Suprapubic skin (tissue), 4 donors: ENCODE results near the gene CHST15. TPM values are rescaled to one million over a fixed set of nuclear protein-coding genes. Genes with fewer than 3 reads are reported as not detected.

Experiments
- DNase-seq, 2 donors: peaks; one replicate each; pipeline ENCODE4 v3.0.0-alpha.2; 2019; ENCODE audit warnings: low spot score in 2 of 2
- H3K27ac ChIP-seq: fragments of 200-600 bp; sonication (generic); one replicate; pipeline ENCODE4 v1.5.1; 2019
- H3K27me3 ChIP-seq: fragments of 200-600 bp; sonication (generic); one replicate; pipeline ENCODE4 v1.5.1; 2019
- H3K36me3 ChIP-seq: fragments of 200-600 bp; sonication (generic); one replicate; pipeline ENCODE4 v1.5.1; 2019
- H3K4me1 ChIP-seq: fragments of 200-600 bp; sonication (generic); one replicate; pipeline ENCODE4 v1.5.1; 2019
- H3K4me3 ChIP-seq: fragments of 200-600 bp; sonication (generic); one replicate; pipeline ENCODE4 v1.5.1; 2019; ENCODE audit warnings: mild to moderate bottlenecking
- H3K9me3 ChIP-seq: fragments of 200-600 bp; sonication (generic); one replicate; pipeline ENCODE4 v1.5.1; 2019
- CTCF ChIP-seq, 2 donors: fragments of 200-600 bp in 1 of 2; fragments of 450-650 bp in 1 of 2; sonication (generic) in 1 of 2; IDR thresholded peaks; one replicate each; pipeline ENCODE4 v1.5.1; 2016 to 2019; ENCODE audit warnings: antibody characterized with exemption in 2 of 2, mild to moderate bottlenecking in 1 of 2, moderate library complexity in 1 of 2
- EP300 ChIP-seq: sonication (generic); formaldehyde crosslinking; IDR thresholded peaks from one replicate; pipeline ENCODE4 v1.6.1; 2017; ENCODE audit warnings: antibody characterized with exemption
- POLR2A ChIP-seq, 2 donors: fragments of 450-650 bp; IDR thresholded peaks; one replicate each; pipeline ENCODE4 v1.6.1; 2017; ENCODE audit warnings: antibody characterized with exemption in 2 of 2, mild to moderate bottlenecking in 2 of 2, moderate library complexity in 2 of 2
- POLR2AphosphoS5 ChIP-seq, 3 donors: sonication (generic); formaldehyde crosslinking; IDR thresholded peaks; one replicate each; pipeline ENCODE4 v1.6.1; 2017; ENCODE audit warnings: antibody characterized with exemption in 3 of 3
- WGBS: methylation state at CpG from one replicate; pipeline ENCODE4 v1.1.5; 2018; 5-methylcytosine and 5-hydroxymethylcytosine counted together
- total RNA-seq, 4 donors: library from RNA; depleted of rRNA; stranded (reverse); fragments of >200 nt; gene quantifications; one replicate each; pipeline ENCODE4 v1.1.0, GENCODE V29; 2016

CHST15 gene
- total RNA-seq, 4 donors from 2014 or later, result 20.6 to 59.1 (median 22.8) TPM

- 95% methylated on average over 8 of the region's 8 CpGs for WGBS
- peaks cover 30% of the 10 kb centered on the region for H3K36me3 ChIP-seq
- no peaks in the 10 kb centered on the region for H3K9me3 ChIP-seq
- H3K4me1 ChIP-seq, result peaks cover 3% of the 10 kb centered on the region
- no peak for TF ChIP-seq POLR2A (IDR thresholded peaks at IDR 0.05)
- no peak for TF ChIP-seq CTCF (IDR thresholded peaks at IDR 0.05)
- TF ChIP-seq POLR2AphosphoS5 (IDR thresholded peaks at IDR 0.05), result no peak
- no peak for TF ChIP-seq EP300
- H3K4me3 ChIP-seq, result no peak overlapping the region
- H3K27ac ChIP-seq, result no peak overlapping the region
- peak; percentile 35 to 53 for DNase-seq
- H3K27me3 ChIP-seq, result no peaks in the 10 kb centered on the region
Observed at GRCh38 chr10:124007773-124008145, 85.6 kb downstream of the CHST15 start.

- 94% methylated on average over 16 of the region's 16 CpGs for WGBS
- Histone ChIP-seq H3K36me3 (peaks cover 30% of the 10 kb centered on the region), H3K4me3 (no peak overlapping the region), H3K4me1 (peaks cover 3% of the 10 kb centered on the region), H3K9me3 (no peaks in the 10 kb centered on the region), H3K27me3 (no peaks in the 10 kb centered on the region), H3K27ac (no peak overlapping the region)
- no peak for TF ChIP-seq POLR2A (IDR thresholded peaks at IDR 0.05)
- TF ChIP-seq CTCF (IDR thresholded peaks at IDR 0.05), result no peak
- no peak for TF ChIP-seq POLR2AphosphoS5 (IDR thresholded peaks at IDR 0.05)
- TF ChIP-seq EP300, result no peak
- peak; percentile 28 to 41 for DNase-seq
Observed at GRCh38 chr10:124007102-124007772, 86.2 kb downstream of the CHST15 start.

GRCh38 chr10:124006526-124006925 is 86.9 kb downstream of the CHST15 start:
- H3K4me3 ChIP-seq, result no peak overlapping the region
- no peak overlapping the region for H3K27ac ChIP-seq
- no peaks in the 10 kb centered on the region for H3K9me3 ChIP-seq
- WGBS, result 87% methylated on average over 6 of the region's 7 CpGs
- peaks cover 26% of the 10 kb centered on the region for H3K36me3 ChIP-seq
- peaks cover 3% of the 10 kb centered on the region for H3K4me1 ChIP-seq
- peak; percentile 41 to 45 for DNase-seq
- H3K27me3 ChIP-seq, result no peaks in the 10 kb centered on the region
- no peak for TF ChIP-seq POLR2AphosphoS5 (IDR thresholded peaks at IDR 0.05)
- no peak for TF ChIP-seq CTCF (IDR thresholded peaks at IDR 0.05)
- TF ChIP-seq POLR2A (IDR thresholded peaks at IDR 0.05), result no peak
- no peak for TF ChIP-seq EP300

GRCh38 chr10:124005991-124006392 is 87.4 kb downstream of the CHST15 start:
- TF ChIP-seq EP300, result no peak
- TF ChIP-seq POLR2AphosphoS5 (IDR thresholded peaks at IDR 0.05), result no peak
- TF ChIP-seq CTCF (IDR thresholded peaks at IDR 0.05), result no peak
- no peak for TF ChIP-seq POLR2A (IDR thresholded peaks at IDR 0.05)
- 45% methylated on average over 12 of the region's 12 CpGs for WGBS
- H3K4me3 ChIP-seq, result no peak overlapping the region
- peaks cover 23% of the 10 kb centered on the region for H3K36me3 ChIP-seq
- DNase-seq, result peak; percentile 32 to 70
- H3K27ac ChIP-seq, result no peak overlapping the region
- no peaks in the 10 kb centered on the region for H3K9me3 ChIP-seq
- peaks cover 3% of the 10 kb centered on the region for H3K4me1 ChIP-seq
- no peaks in the 10 kb centered on the region for H3K27me3 ChIP-seq

GRCh38 chr10:124005091-124005490 is 88.3 kb downstream of the CHST15 start:
- Histone ChIP-seq H3K4me3 (no peak overlapping the region), H3K27ac (no peak overlapping the region), H3K9me3 (no peaks in the 10 kb centered on the region), H3K4me1 (peaks cover 3% of the 10 kb centered on the region), H3K36me3 (peaks cover 18% of the 10 kb centered on the region), H3K27me3 (no peaks in the 10 kb centered on the region)
- TF ChIP-seq POLR2A (IDR thresholded peaks at IDR 0.05), result no peak
- TF ChIP-seq POLR2AphosphoS5 (IDR thresholded peaks at IDR 0.05), result no peak
- TF ChIP-seq CTCF (IDR thresholded peaks at IDR 0.05), result no peak
- no peak for TF ChIP-seq EP300
- WGBS, result 95% methylated on average over 6 of the region's 10 CpGs
- peak; percentile 49 to 72 for DNase-seq
